Neural cell (in vitro differentiated cells): ENCODE data around the gene PLIN1. TPM values are rescaled to one million over a fixed set of nuclear protein-coding genes. Genes with fewer than 3 reads are reported as not detected.

ENCODE experiments used
- H2AFZ ChIP-seq: fragments of 200-600, 300-800 bp; sonication (generic), shearing (Covaris generic); 2 replicates; pipeline ENCODE4 v1.6.0; 2014; ENCODE audit warnings: low read depth, mild to moderate bottlenecking, antibody characterized with exemption, low read length, moderate library complexity
- H3F3A ChIP-seq: fragments of 200-600 bp; shearing (Covaris generic); 2 replicates; pipeline ENCODE4 v1.6.1; 2016; ENCODE audit warnings: mild to moderate bottlenecking, moderate library complexity, mixed read lengths, antibody characterized with exemption, low read length; ENCODE audit not compliant: insufficient read depth, poor library complexity, severe bottlenecking
- H3K27ac ChIP-seq: fragments of 200-600, 300-800 bp; sonication (generic), shearing (Covaris generic); 2 replicates; pipeline ENCODE4 v1.5.1; 2014; ENCODE audit warnings: mild to moderate bottlenecking, low read length, moderate library complexity
- H3K27me3 ChIP-seq: fragments of 300-800, 200-600 bp; sonication (generic), shearing (Covaris generic); 2 replicates; pipeline ENCODE4 v1.6.0; 2014; ENCODE audit warnings: mild to moderate bottlenecking, low read depth, low read length, moderate library complexity; ENCODE audit not compliant: insufficient read depth
- H3K36me3 ChIP-seq: fragments of 300-800, 200-600 bp; sonication (generic), shearing (Covaris generic); 2 replicates; pipeline ENCODE4 v1.5.1; 2014; ENCODE audit warnings: mild to moderate bottlenecking, antibody characterized with exemption, low read length, moderate library complexity; ENCODE audit not compliant: insufficient read depth
- H3K4me2 ChIP-seq: fragments of 300-800, 200-600 bp; sonication (generic), shearing (Covaris generic); 2 replicates; pipeline ENCODE4 v1.6.0; 2014; ENCODE audit warnings: mild to moderate bottlenecking, low read length
- H3K4me3 ChIP-seq: fragments of 300-800, 200-600 bp; sonication (generic), shearing (Covaris generic); 2 replicates; pipeline ENCODE4 v1.5.1; 2014; ENCODE audit warnings: mild to moderate bottlenecking, low read length, moderate library complexity
- H3K79me2 ChIP-seq: fragments of 200-600 bp; shearing (Covaris generic); replicated peaks from 2 replicates; pipeline ENCODE4 v1.6.0; 2014; ENCODE audit warnings: mild to moderate bottlenecking, low read length, moderate library complexity; ENCODE audit not compliant: insufficient read depth
- H3K9ac ChIP-seq: fragments of 300-800, 200-600 bp; sonication (generic), shearing (Covaris generic); 2 replicates; pipeline ENCODE4 v1.6.1; 2016; ENCODE audit warnings: mild to moderate bottlenecking, low read length, mixed read lengths
- H3K9me2 ChIP-seq: fragments of 200-600 bp; shearing (Covaris generic); 2 replicates; pipeline ENCODE4 v1.6.1; 2016; ENCODE audit warnings: mild to moderate bottlenecking, low read length, mixed read lengths; ENCODE audit not compliant: insufficient read depth
- H3K9me3 ChIP-seq: fragments of 200-600, 300-800 bp; sonication (generic), shearing (Covaris generic); 2 replicates; pipeline ENCODE4 v1.6.1; 2016; ENCODE audit warnings: mild to moderate bottlenecking, mixed run types, low read length, moderate library complexity, mixed read lengths
- H4K20me1 ChIP-seq: fragments of 200-600 bp; shearing (Covaris generic); 2 replicates; pipeline ENCODE4 v1.6.1; 2016; ENCODE audit warnings: mild to moderate bottlenecking, mixed run types; ENCODE audit not compliant: insufficient read depth
- CTCF ChIP-seq: fragments of 450-650 bp; IDR thresholded peaks from 2 replicates; pipeline ENCODE4 v1.5.1; 2014; ENCODE audit warnings: antibody characterized with exemption, mild to moderate bottlenecking, moderate library complexity; ENCODE audit not compliant: poor library complexity, severe bottlenecking
- EP300 ChIP-seq: fragments of 450-650 bp; conservative IDR thresholded peaks from 2 replicates; pipeline ENCODE4 v1.6.1; 2014; ENCODE audit warnings: antibody characterized with exemption, mild to moderate bottlenecking, moderate library complexity; ENCODE audit not compliant: poor library complexity, severe bottlenecking
- EZH2 ChIP-seq: fragments of 200-600, 300-800 bp; shearing (Covaris generic), sonication (generic); IDR thresholded peaks from 2 replicates; pipeline ENCODE4 v1.6.1; 2014; ENCODE audit warnings: antibody characterized with exemption, low read length, borderline replicate concordance, mild to moderate bottlenecking; ENCODE audit not compliant: insufficient read depth, poor library complexity, severe bottlenecking
- MXI1 ChIP-seq: fragments of 450-650 bp; conservative IDR thresholded peaks from 2 replicates; pipeline ENCODE4 v1.6.1; 2014; ENCODE audit warnings: antibody characterized with exemption, mild to moderate bottlenecking; ENCODE audit not compliant: poor library complexity, severe bottlenecking
- POLR2AphosphoS5 ChIP-seq: IDR thresholded peaks from 2 replicates; pipeline ENCODE4 v1.6.1; 2012
- RAD21 ChIP-seq: fragments of 450-650 bp; conservative IDR thresholded peaks from 2 replicates; pipeline ENCODE4 v1.6.1; 2014; ENCODE audit warnings: antibody characterized with exemption, mild to moderate bottlenecking, moderate library complexity
- REST ChIP-seq: IDR thresholded peaks from 2 replicates; pipeline ENCODE4 v1.6.1; 2012; ENCODE audit warnings: borderline replicate concordance
- SMC3 ChIP-seq: fragments of 450-650 bp; conservative IDR thresholded peaks from 2 replicates; pipeline ENCODE4 v1.6.1; 2014; ENCODE audit warnings: antibody characterized with exemption, mild to moderate bottlenecking, moderate library complexity; ENCODE audit not compliant: poor library complexity
- TAF1 ChIP-seq: IDR thresholded peaks from 2 replicates; pipeline ENCODE4 v1.6.1; 2012; ENCODE audit warnings: low read depth
- polyA plus RNA-seq: library from polyadenylated mRNA; depleted of rRNA; stranded (reverse); fragments of >200 nt; gene quantifications from 2 replicates; pipeline ENCODE4 v1.2.3, GENCODE V29; 2014

The PLIN1 gene
- polyA plus RNA-seq, 1 donor from 2014 or later, result not detected

GRCh38 chr15:89662893-89663626, 16.1 kb downstream of the PLIN1 start:
- H3K9ac ChIP-seq, result no peak overlapping the region
- H2AFZ ChIP-seq, result no peak overlapping the region
- H3K79me2 ChIP-seq, result no peaks in the 10 kb centered on the region
- no peaks in the 10 kb centered on the region for H3K9me3 ChIP-seq
- H3K27ac ChIP-seq, result no peak overlapping the region
- no peaks in the 10 kb centered on the region for H3F3A ChIP-seq
- no peaks in the 10 kb centered on the region for H4K20me1 ChIP-seq
- no peak overlapping the region for H3K4me2 ChIP-seq
- H3K9me2 ChIP-seq, result no peaks in the 10 kb centered on the region
- no peaks in the 10 kb centered on the region for H3K36me3 ChIP-seq
- H3K4me3 ChIP-seq, result no peak overlapping the region
- no peak for TF ChIP-seq REST
- no peak for TF ChIP-seq SMC3
- no peak for TF ChIP-seq EP300
- no peak for TF ChIP-seq CTCF
- no peak for TF ChIP-seq EZH2
- TF ChIP-seq MXI1, result no peak
- TF ChIP-seq TAF1, result no peak
- no peak for TF ChIP-seq POLR2AphosphoS5
- no peak for TF ChIP-seq RAD21
- H3K27me3 ChIP-seq, result peaks cover 18% of the 10 kb centered on the region

GRCh38 chr15:89660556-89660955, 18.6 kb downstream of the PLIN1 start:
- Histone ChIP-seq H3K27ac (no peak overlapping the region), H3K4me3 (no peak overlapping the region), H4K20me1 (no peaks in the 10 kb centered on the region), H3K9ac (no peak overlapping the region), H3K9me3 (no peaks in the 10 kb centered on the region), H3K4me2 (no peak overlapping the region), H3K79me2 (no peaks in the 10 kb centered on the region), H3F3A (no peaks in the 10 kb centered on the region), H3K9me2 (no peaks in the 10 kb centered on the region), H3K36me3 (no peaks in the 10 kb centered on the region), H3K27me3 (peaks cover 8% of the 10 kb centered on the region), H2AFZ (no peak overlapping the region)
- TF ChIP-seq POLR2AphosphoS5 (no peak), MXI1 (no peak), RAD21 (no peak)
